AG10803 (cell line): Measurements from ENCODE around the gene FOXP1.

Experiments used
- DNase-seq: peaks from one replicate; pipeline ENCODE4 v3.0.0; 2010; ENCODE audit warnings: low read depth
- H3K4me3 ChIP-seq: 2 replicates; pipeline ENCODE4 v1.5.1; 2011; ENCODE audit warnings: mild to moderate bottlenecking, low read length, control low read depth
- TF ChIP-seq, protein P1 (sequence below): conservative IDR thresholded peaks from 2 replicates; pipeline ENCODE4 v1.5.1; 2011; ENCODE audit warnings: mild to moderate bottlenecking, low read length, control low read depth, inconsistent platforms

FOXP1 gene

DNA sequence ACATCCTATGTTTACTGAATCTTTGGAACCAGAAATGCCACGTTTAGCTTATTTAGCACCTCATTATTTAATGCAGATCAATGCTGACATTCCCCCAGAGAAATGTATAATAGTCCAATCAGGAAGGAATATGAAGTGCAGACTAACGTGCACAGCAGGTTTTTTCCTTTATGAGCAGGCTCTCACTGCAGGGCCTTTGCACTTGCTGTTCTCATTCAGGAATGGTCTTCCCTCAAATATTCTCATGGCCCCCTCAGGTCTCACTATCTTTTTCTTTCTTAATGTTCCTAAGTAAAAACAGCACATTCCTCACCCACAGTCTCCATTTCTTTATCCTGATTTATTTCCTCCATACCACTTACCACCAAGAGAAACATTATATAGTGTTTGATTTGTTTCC lies 174.6 kb downstream of the FOXP1 start:
- TF ChIP-seq, protein P1, sequence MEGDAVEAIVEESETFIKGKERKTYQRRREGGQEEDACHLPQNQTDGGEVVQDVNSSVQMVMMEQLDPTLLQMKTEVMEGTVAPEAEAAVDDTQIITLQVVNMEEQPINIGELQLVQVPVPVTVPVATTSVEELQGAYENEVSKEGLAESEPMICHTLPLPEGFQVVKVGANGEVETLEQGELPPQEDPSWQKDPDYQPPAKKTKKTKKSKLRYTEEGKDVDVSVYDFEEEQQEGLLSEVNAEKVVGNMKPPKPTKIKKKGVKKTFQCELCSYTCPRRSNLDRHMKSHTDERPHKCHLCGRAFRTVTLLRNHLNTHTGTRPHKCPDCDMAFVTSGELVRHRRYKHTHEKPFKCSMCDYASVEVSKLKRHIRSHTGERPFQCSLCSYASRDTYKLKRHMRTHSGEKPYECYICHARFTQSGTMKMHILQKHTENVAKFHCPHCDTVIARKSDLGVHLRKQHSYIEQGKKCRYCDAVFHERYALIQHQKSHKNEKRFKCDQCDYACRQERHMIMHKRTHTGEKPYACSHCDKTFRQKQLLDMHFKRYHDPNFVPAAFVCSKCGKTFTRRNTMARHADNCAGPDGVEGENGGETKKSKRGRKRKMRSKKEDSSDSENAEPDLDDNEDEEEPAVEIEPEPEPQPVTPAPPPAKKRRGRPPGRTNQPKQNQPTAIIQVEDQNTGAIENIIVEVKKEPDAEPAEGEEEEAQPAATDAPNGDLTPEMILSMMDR, result no peak
- DNase-seq, result no peak
- no peak overlapping the region for H3K4me3 ChIP-seq

DNA sequence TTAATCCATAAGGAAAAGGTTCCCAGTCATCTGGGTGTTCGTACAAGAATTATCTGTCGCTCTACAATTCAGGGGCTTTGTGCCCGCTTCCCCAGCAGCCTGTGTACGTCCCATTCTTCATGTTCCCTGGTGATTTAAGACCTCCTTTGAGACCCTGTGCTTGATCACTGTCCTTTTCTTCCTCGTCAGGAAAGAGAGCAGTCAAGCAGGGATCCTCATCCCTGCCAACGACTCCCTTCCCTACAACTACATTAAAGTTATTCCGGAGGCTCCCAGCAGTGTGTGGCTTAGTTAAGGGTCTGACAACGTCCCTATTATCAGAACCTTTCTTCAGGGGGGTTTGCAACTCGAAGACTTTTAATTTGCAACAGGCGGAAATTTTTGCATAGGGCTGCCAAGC lies 175.7 kb downstream of the FOXP1 start:
- no peak for DNase-seq
- H3K4me3 ChIP-seq, result no peak overlapping the region
- TF ChIP-seq, protein P1, result no peak

DNA sequence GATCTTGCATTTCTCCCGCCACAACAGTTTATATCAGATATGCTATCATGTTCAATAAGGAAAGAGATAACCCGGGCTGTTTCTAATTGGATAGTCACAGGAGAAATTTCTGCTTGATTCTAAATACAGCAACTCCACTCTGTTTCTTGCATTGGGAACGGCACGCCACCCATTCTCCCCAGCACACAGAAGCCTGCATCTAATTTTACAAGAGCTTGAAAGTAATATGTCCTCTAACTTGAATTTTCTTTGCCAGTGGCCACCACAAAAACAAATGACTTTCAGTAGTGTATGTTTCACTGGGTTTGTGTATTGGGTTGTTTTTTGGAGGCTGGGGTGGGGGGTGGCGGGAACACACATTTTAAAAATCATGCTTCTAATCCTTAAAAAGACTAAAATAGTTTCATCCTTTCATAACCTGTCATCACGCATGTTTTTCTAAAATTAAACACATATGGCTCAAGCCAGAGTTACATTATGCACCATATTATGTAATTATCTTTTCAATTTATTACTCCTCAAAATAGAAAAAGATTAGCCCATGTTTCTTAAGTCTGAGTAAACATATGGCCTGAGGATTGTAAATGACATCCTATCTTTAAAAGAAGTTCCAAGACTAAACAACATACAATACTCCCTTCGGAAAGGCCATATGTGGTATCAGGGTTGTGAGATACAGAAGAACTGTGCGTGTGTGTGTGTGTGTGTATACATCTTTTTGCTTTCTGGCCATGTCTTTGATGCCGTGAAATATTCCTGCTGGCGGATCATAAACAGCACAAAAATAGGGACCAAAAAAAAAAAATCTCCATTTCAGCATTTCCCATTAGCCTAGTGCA lies 176.3 kb downstream of the FOXP1 start:
- TF ChIP-seq, protein P1, result no peak
- no peak overlapping the region for H3K4me3 ChIP-seq
- DNase-seq, result peak; percentile 44

DNA sequence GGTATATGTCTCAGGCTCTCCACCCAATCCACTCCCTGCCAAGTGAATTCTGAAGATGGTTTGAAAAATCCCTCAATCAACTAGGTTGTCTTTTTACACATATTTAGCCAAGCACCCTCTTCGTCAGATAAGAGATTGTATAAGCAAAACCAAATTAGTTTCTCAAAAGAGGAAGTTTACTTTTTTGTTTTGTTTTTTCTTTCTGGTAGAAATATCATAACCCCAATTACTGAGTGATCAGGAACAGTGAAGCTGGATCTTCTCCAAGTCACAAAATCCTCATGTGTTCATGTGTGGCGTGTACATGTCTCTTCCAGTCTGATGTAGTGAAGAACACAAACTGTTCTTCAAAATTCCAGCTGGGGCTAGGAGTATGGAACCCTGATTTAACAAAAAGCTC lies 180.6 kb downstream of the FOXP1 start:
- no peak overlapping the region for H3K4me3 ChIP-seq
- DNase-seq, result no peak
- TF ChIP-seq, protein P1, result no peak

DNA sequence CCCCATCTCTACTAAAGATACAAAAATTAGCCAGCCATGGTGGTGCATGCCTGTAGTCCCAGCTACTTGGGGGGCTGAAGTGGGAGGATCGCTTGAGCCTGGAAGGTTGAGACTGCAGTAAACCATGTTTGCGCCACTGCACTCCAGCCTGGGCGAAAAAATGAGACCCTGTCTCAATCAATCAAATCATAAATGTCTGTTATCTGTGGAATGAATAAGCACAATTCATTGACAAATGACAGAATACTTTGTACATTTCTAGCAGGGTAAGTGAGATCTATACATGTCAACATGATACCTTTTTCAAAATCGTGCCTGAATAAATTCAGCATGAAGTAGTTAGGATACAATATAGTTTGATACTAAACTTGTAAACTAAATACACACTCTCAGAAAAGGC lies 181.2 kb downstream of the FOXP1 start:
- no peak for DNase-seq
- H3K4me3 ChIP-seq, result no peak overlapping the region
- TF ChIP-seq, protein P1, result no peak

DNA sequence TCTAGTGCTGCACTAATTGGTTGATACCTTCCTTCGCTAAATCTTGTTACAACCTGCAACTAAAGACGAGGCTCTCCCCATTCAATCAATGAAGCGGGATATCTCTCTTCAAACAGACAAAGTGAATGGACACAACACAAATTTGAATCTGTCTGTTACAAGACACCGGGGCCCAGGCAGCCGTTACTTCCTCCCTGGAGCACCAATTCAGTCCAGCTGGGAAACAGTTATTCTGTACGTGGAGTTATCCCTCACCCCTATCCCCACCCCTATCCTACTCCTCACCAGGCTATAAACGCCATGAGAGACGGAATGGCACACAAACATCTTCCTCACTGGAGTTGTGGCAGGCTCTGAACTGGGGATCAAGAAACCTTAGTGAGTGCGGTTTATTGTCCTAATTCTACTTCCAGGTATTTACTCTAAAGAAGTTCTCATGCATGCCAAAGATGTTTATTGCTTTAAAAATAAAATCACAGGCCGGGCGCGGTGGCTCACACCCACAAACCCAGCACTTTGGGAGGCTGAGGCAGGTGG lies 181.8 kb downstream of the FOXP1 start:
- no peak overlapping the region for H3K4me3 ChIP-seq
- DNase-seq, result no peak
- TF ChIP-seq, protein P1, result no peak

DNA sequence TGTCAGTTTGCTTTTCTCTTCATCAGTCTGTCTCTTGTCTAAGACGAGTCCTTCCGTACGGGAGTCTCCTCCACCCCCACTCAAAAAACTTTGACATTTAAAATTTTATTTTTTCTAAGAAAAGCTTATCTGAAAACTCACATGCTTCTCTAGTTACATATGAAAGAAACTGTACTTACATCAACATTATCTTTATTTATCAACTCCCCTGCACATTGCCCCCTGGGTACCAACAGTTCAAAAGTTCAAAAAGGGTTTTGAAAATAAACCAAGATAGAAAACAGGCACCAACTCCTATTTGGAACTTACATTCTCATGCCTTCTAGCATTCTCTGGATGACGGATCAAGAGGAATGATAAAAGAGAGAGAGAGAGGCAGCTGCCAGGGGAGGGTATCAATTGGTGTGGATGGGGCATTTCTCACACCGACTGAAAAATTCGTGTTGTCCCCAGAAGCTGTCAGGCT lies 182.5 kb downstream of the FOXP1 start:
- DNase-seq, result no peak

More for the DNA sequence above, 182.5 kb downstream of the FOXP1 start:
- no peak overlapping the region for H3K4me3 ChIP-seq
- TF ChIP-seq, protein P1, result no peak
